Endothelial cell of umbilical vein (primary cell): ENCODE results near the gene CCDC47. TPM values are rescaled to one million over a fixed set of nuclear protein-coding genes. Genes with fewer than 3 reads are reported as not detected.

Experiments used
- BruUV-seq: library from RNA; stranded (reverse); fragments of 400-500 nt; replicated peaks from 2 replicates; lab custom pipeline; 2021; lab: Mats Ljungman, UMichigan
- CTCF ChIA-PET: fragments of 300-600, 350-600 bp; sonication (Branson Sonifier 250); formaldehyde crosslinking; loops from one replicate; lab custom pipeline; 2021; ENCODE audit warnings: antibody characterized with exemption, inconsistent platforms; lab: Charles Lee
- POLR2A ChIA-PET: fragments of 300-600, 350-600 bp; sonication (Branson Sonifier 250); formaldehyde crosslinking; loops from one replicate; lab custom pipeline; 2021; ENCODE audit warnings: antibody characterized with exemption, inconsistent platforms; lab: Charles Lee
- DNase-seq: peaks from one replicate; pipeline ENCODE4 v3.0.0-alpha.2; 2011; ENCODE audit warnings: low read depth, low spot score
- FAIRE-seq: peaks from 2 replicates; lab custom pipeline; 2011; peaks lifted over from hg19 to GRCh38; lab: Jason Lieb, UNC
- H2AFZ ChIP-seq: 2 replicates; pipeline ENCODE4 v1.6.0; 2012; ENCODE audit warnings: low read depth, low read length, control low read depth, inconsistent platforms
- H3K27ac ChIP-seq: 2 replicates; pipeline ENCODE4 v1.5.1; 2011; ENCODE audit warnings: low read depth, mild to moderate bottlenecking, control low read depth, low read length, moderate library complexity; ENCODE audit not compliant: insufficient read depth
- H3K27me3 ChIP-seq, 2 experiments: 2 replicates each; pipeline versions ENCODE4 v1.6.0 to v1.6.1; 2011; ENCODE audit warnings: low read length in 2 of 2, mixed read lengths in 1 of 2; ENCODE audit not compliant: control insufficient read depth in 2 of 2, insufficient read depth in 2 of 2
- H3K36me3 ChIP-seq, 2 experiments: 2 replicates in 1 of 2; 3 replicates in 1 of 2; pipeline ENCODE4 v1.5.1; 2011; ENCODE audit warnings: low read length in 2 of 2, mild to moderate bottlenecking in 1 of 2, moderate library complexity in 1 of 2; ENCODE audit not compliant: control insufficient read depth in 2 of 2, insufficient read depth in 2 of 2; ENCODE audit errors: extremely low read depth in 1 of 2
- H3K4me1 ChIP-seq: 3 replicates; pipeline ENCODE4 v1.5.1; 2011; ENCODE audit warnings: mild to moderate bottlenecking, low read length; ENCODE audit not compliant: control insufficient read depth, insufficient read depth; ENCODE audit errors: extremely low read depth
- H3K4me2 ChIP-seq: 2 replicates; pipeline ENCODE4 v1.6.1; 2011; ENCODE audit warnings: low read length, control low read depth, mixed read lengths; ENCODE audit not compliant: insufficient read depth
- H3K4me3 ChIP-seq, 3 experiments: fragments of 200-600 bp in 1 of 3; sonication (generic), shearing (Covaris generic) in 1 of 3; replicated peaks in 1 of 3; 2 replicates each; pipeline ENCODE4 v1.5.1; 2011 to 2016; ENCODE audit warnings: control low read depth in 3 of 3, low read length in 3 of 3, mild to moderate bottlenecking in 2 of 3, inconsistent platforms in 1 of 3, low read depth in 1 of 3, moderate library complexity in 1 of 3; ENCODE audit not compliant: insufficient read depth in 1 of 3
- H3K79me2 ChIP-seq: 2 replicates; pipeline ENCODE4 v1.6.0; 2012; ENCODE audit warnings: low read length, inconsistent platforms; ENCODE audit not compliant: control insufficient read depth, insufficient read depth
- H3K9ac ChIP-seq: replicated peaks from 2 replicates; pipeline ENCODE3; 2011; ENCODE audit warnings: low read length, control low read depth; ENCODE audit not compliant: insufficient read depth; ENCODE audit errors: extremely low read depth
- H3K9me1 ChIP-seq: replicated peaks from 3 replicates; pipeline ENCODE4 v1.6.0; 2011; ENCODE audit warnings: mild to moderate bottlenecking, low read length; ENCODE audit not compliant: control insufficient read depth, insufficient read depth; ENCODE audit errors: extremely low read depth
- H3K9me3 ChIP-seq: replicated peaks from 2 replicates; pipeline ENCODE4 v1.5.1; 2012; ENCODE audit warnings: low read length, inconsistent platforms; ENCODE audit not compliant: control insufficient read depth, insufficient read depth
- H4K20me1 ChIP-seq: replicated peaks from 2 replicates; pipeline ENCODE3; 2011; ENCODE audit warnings: mild to moderate bottlenecking, low read length; ENCODE audit not compliant: control insufficient read depth, insufficient read depth; ENCODE audit errors: extremely low read depth
- EZH2 ChIP-seq: IDR thresholded peaks from 2 replicates; pipeline ENCODE4 v1.6.1; 2012; ENCODE audit warnings: borderline replicate concordance, low read depth, mild to moderate bottlenecking, moderate library complexity, low read length, inconsistent platforms; ENCODE audit not compliant: severe bottlenecking
- FOS ChIP-seq: IDR thresholded peaks from 2 replicates; pipeline ENCODE4 v1.6.1; 2011; ENCODE audit warnings: mild to moderate bottlenecking, low read length, moderate library complexity, borderline replicate concordance; ENCODE audit not compliant: insufficient read depth
- JUN ChIP-seq: IDR thresholded peaks from 2 replicates; pipeline ENCODE4 v1.6.1; 2011; ENCODE audit warnings: borderline replicate concordance, low read depth; ENCODE audit not compliant: insufficient read length, insufficient read depth
- MYC ChIP-seq: IDR thresholded peaks from one replicate; pipeline ENCODE4 v1.6.1; 2011; ENCODE audit warnings: mild to moderate bottlenecking, low read depth, low read length
- dilution Hi-C: fragments of 300-500 bp; cut with MboI; formaldehyde crosslinking; loops from one replicate; pipeline ENCODE4 v1.15.0; 2019; ENCODE audit warnings: low sequenced_read_pairs; ENCODE audit not compliant: extremely low pct_ligation_motif_present
- intact Hi-C: fragments of 100-400 bp; cut with micrococcal nuclease; formaldehyde crosslinking; loops from one replicate; pipeline ENCODE4 v1.10.0; 2022
- polyA plus RNA-seq, 4 experiments: library from polyadenylated mRNA; depleted of rRNA in 3 of 4; stranded (reverse) in 3 of 4; unstranded in 1 of 4; fragments of >200 nt; gene quantifications; 2 replicates each; pipeline versions ENCODE4 v1.2.1 to v1.2.3, GENCODE V29; 2011 to 2012; ENCODE audit warnings: missing spikeins in 1 of 4
- total RNA-seq: library from RNA; stranded (reverse); gene quantifications from 2 replicates; pipeline ENCODE4 v1.2.3, GENCODE V29; 2021
- TF ChIP-seq, protein P1 (sequence below), 2 donors: IDR thresholded peaks; 1 replicate in 1 of 2; 2 replicates in 1 of 2; pipeline ENCODE4 v1.5.1; 2011; ENCODE audit warnings: low read length in 2 of 2, mild to moderate bottlenecking in 2 of 2, moderate library complexity in 2 of 2, control low read depth in 1 of 2, inconsistent platforms in 1 of 2, low read depth in 1 of 2; ENCODE audit not compliant: insufficient read depth in 1 of 2; ENCODE audit errors: extremely low read depth in 1 of 2

Gene CCDC47
- total and polyA plus RNA-seq, 2 donors (not counting 3 experiments of a cell fraction or from before 2014, with no cell fraction given) = 21.7 to 76.5 TPM

DNA sequence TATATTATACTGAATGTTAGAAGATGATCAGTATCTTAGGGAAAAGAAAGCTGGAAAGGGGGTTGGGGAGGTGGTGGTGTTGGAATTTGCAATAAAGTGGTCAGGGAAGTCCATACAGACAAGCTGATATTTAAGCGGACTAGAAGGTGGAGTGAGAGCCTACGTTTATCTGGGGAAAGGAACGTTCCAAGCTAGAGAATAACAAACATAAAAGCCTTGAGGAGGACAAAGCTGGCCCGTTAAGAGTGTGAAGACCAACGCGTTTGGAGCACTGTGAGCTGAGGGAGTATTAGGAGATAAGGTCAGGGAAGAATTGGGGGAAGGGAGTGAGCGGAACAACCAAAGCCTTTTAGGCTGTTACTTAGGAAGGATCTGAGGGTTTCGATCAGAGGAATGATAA, 2.0 kb upstream of the CCDC47 start:
- Histone ChIP-seq H3K9me3 (no peaks in the 10 kb centered on the region), H3K9me1 (no peaks in the 10 kb centered on the region), H3K79me2 (peaks cover 88% of the 10 kb centered on the region), H3K27me3 (no peaks in the 10 kb centered on the region), H4K20me1 (peaks cover 3% of the 10 kb centered on the region), H3K9ac (peak overlapping the region; percentile 90), H3K36me3 (peaks cover 0 to 3% of the 10 kb centered on the region in 2 experiments), H3K4me3 (peak overlapping the region; percentile 77 to 94 (median 94)), H3K4me1 (peaks cover 18% of the 10 kb centered on the region), H3K27ac (peak overlapping the region; percentile 68), H2AFZ (no peak overlapping the region), H3K4me2 (peak overlapping the region; percentile 98)
- BruUV-seq = no TSS peak
- TF ChIP-seq EZH2 (no peak), JUN (no peak), FOS (no peak), MYC (no peak)
- TF ChIP-seq, protein P1, sequence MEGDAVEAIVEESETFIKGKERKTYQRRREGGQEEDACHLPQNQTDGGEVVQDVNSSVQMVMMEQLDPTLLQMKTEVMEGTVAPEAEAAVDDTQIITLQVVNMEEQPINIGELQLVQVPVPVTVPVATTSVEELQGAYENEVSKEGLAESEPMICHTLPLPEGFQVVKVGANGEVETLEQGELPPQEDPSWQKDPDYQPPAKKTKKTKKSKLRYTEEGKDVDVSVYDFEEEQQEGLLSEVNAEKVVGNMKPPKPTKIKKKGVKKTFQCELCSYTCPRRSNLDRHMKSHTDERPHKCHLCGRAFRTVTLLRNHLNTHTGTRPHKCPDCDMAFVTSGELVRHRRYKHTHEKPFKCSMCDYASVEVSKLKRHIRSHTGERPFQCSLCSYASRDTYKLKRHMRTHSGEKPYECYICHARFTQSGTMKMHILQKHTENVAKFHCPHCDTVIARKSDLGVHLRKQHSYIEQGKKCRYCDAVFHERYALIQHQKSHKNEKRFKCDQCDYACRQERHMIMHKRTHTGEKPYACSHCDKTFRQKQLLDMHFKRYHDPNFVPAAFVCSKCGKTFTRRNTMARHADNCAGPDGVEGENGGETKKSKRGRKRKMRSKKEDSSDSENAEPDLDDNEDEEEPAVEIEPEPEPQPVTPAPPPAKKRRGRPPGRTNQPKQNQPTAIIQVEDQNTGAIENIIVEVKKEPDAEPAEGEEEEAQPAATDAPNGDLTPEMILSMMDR (IDR thresholded peaks at IDR 0.05; ENCODE audit: extremely low read depth in 1 of 2, insufficient read depth in 1 of 2, low read depth in 1 of 2, low read length in 2 of 2) = no peak
- dilution Hi-C loops (no loop called here), intact Hi-C loops (loop anchor here (2.0 kb wide), 1 partner anchor 153 kb away; the partner anchor contains the start of gene MAP3K3)
- ChIA-PET POLR2A (interaction anchor here (0.6 kb wide), 1 partner anchor 45 kb away, joined by 4 read pairs; no protein-coding TSS in a partner anchor), CTCF (interaction anchor here (0.7 to 2.4 kb wide), 9 partner anchors 8 to 350 kb away, joined by 3 to 9 read pairs (median 3); no protein-coding TSS in a partner anchor)
- DNase-seq (peak; percentile 30), FAIRE-seq (no peak)
